GM19438 (cell line): Measurements from ENCODE around the gene GJD3.
"Not testable (repeated sequence)": the region's sequence is repeated elsewhere in the genome, so short reads cannot be mapped to it uniquely, and the experiment has no call there.

Source experiments
- ATAC-seq: cut with Tn5 transposase; IDR thresholded peaks from one replicate; pipeline ENCODE4 v1.9.1; 2021; ENCODE audit warnings: low read depth; ENCODE audit not compliant: unreplicated experiment

The GJD3 gene, protein sequence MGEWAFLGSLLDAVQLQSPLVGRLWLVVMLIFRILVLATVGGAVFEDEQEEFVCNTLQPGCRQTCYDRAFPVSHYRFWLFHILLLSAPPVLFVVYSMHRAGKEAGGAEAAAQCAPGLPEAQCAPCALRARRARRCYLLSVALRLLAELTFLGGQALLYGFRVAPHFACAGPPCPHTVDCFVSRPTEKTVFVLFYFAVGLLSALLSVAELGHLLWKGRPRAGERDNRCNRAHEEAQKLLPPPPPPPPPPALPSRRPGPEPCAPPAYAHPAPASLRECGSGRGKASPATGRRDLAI

DNA sequence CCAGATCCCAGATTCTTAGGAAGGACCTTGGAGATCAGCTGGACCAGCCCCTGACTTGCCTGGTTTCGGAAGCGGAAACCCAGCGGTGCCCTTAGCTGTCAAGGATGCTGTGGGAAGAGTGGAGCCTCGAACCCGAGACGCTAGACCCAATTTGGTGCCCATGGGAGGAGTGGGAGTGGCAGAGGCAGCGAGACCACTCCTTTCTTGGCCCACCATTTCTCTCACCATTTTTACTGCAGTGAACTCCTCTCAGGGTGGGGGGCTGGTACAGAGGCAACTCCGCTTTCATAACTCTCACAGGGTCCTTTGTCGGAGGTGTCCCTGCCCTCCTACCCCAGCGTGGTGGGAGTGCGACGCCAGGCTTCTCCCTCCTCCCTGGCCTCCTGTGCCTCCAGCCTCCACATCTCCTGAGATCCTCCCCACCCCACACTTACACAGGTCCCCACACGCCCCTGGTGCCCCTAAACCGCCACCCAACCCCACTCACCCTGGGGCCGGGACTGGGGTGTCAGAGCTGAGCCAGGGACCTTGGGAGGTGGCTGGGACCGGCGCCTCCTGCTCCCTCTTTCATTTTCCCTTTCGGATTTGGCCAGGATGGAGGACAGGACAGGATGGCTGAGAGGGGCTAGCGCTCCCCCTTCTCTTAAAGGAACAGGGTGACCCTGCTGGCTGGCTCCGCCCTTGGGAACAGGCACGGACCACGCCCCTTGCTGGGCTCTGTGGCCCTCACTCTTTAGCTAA lies at the start of gene GJD3:
GJD3 (minus strand) TSS at position 617 of the 741 bp plus-strand sequence. CDS start 922 bp downstream, outside the sequence.
- ATAC-seq, result no peak

DNA sequence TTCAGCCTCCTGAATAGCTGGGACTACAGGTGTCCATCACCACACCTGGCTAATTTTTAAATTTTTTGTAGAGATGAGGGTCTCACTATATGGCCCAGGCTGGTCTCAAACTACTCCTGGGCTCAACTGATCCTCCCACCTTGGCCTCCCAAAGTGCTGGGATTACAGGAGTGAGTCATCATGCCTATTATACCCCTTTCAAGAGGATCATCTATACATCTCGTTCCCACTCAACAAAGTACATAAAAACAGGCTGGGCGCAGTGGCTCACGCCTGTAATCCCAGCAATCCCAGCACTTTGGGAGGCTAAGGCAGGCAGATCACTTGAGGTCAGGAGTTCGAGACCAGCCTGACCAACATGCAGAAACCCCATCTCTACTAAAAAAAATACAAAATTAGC lies 49.8 kb upstream of the GJD3 start:
- ATAC-seq, result not testable (repeated sequence)

DNA sequence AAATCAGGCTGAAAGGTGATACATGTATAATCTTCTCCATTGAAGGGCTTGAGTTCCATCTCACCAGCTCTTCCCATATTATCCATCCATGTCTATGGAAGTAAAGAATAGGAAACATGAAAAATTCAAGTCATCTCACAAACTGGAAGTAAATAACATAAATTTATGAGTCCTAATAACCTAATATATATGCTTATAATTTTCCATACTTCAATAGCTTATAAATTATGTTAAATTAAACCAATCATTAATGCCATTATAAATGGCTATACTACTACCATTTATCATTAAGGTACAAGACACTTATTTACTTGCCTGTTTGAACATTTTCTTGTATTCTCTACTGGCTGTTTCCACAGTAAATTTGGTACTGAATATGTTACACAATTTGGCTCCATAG lies 48.3 kb upstream of the GJD3 start:
- no peak for ATAC-seq

- ATAC-seq, result no peak
Observed at GRCh38 chr17:40411821-40412220, 47.3 kb upstream of the GJD3 start.

- no peak for ATAC-seq
Observed at GRCh38 chr17:40410082-40410481, 45.5 kb upstream of the GJD3 start.

DNA sequence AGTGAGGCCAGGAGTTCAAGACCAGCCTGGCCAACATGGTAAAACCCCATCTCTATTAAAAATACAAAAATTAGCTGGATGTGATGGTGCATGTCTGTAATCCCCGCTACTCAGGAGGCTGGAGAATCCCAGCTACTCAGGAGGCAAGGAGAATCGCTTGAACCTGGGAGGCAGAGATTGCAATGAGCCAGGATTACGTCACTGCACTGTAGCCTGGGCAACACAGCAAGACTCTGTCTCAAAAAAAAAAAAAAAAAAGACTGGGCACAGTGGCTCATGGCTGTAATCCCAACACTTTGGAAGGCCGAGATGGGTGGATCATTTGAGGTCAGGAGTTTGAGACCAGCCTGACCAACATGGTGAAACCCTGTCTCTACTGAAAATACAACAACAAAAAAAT lies 45.0 kb upstream of the GJD3 start:
- not testable (repeated sequence) for ATAC-seq

- ATAC-seq, result no peak
Observed at GRCh38 chr17:40407460-40407859, 42.9 kb upstream of the GJD3 start.

- no peak for ATAC-seq
Observed at GRCh38 chr17:40404003-40404402, 39.5 kb upstream of the GJD3 start.

DNA sequence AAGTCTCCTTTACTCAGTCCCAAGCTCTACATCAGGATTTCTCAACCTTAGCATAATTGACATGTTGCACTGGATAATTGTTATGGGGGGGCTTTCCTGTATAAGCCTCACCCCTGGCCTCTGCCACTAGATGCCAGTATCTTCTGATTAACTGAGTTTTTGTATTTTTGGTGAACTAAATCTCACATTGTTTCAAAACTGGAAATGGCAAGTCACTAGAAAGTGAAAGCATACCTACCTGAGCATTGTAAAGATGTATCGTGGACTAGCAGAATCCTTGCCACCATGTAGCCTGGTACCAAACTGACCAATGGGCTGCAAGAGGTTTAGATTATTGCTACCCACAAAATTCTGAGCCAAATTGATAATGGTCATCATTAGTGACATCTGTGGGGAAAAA lies 38.1 kb upstream of the GJD3 start:
- ATAC-seq, result no peak

- ATAC-seq, result no peak
Observed at GRCh38 chr17:40399185-40399584, 34.6 kb upstream of the GJD3 start.

GRCh38 chr17:40386555-40386954 lies 22.0 kb upstream of the GJD3 start:
- ATAC-seq, result not testable (repeated sequence)

DNA sequence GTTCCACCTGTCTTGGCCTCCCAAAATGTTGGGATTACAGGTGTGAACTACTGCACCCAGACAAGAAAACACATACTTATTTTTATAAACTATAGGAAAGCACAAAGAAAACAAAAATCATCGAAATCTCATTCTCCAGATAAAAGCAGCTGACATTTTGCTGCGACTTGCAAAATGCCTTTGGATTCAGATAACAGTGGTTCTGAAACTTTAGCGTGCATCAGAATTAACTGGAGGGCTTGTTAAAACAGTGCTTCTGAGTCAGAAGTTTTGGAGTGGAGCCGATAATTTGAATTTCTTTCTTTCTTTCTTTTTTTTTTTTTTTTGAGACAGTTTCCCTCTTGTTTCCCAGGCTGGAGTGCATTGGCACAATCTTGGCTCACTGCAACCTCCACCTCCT lies 17.7 kb upstream of the GJD3 start:
- ATAC-seq, result no peak

DNA sequence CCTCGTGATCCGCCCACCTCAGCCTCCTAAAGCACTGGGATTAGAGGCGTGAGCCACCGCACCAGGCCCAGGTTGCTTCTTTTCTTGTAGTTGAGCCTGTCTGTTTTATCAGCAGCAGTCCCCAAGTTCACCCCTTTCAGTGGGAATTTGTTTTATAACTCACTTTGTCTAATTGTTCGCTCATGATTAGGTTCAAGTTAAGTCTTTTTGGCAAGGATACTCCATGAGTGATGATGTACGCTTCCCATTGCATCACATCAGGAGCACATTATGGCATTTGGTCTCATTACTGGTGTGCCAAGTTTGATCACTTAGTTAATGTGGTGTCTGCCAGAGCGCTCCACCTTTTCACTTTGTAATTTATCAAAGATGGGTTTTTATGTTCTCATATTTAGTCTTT lies 14.4 kb upstream of the GJD3 start:
- no peak for ATAC-seq

DNA sequence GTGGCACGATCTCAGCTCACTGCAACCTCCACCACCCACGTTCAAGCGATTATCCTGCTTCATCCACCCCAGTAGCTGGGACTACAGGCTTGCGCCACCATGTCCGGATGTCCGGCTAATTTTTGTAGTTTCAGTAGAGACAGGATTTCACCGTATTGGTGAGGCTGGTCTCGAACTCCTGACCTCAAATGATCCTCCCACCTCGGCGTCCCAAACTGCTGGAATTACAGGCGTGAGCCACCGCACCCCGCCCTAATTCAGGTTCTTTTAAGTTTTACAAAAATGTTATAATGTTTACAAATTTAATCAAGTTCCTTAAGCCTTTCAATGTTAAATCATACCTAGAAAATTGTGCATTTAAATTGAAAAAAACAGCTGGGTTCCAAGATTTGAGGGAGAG lies 13.3 kb upstream of the GJD3 start:
- no peak for ATAC-seq

DNA sequence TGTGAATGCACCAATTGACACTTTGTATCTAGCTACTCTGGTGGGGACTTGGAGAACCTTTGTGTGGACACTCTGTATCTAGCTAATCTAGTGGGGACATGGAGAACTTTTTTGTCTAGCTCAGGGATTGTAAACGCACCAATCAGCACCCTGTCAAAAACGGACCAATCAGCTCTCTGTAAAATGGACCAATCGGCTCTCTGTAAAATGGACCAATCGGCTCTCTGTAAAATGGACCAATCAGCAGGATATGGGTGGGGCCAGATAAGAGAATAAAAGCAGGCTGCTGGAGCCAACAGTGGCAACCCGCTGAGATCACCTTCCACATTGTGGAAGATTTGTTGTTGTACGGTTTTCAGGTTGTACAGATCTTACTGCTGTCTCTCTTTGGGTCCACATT lies 12.0 kb upstream of the GJD3 start:
- ATAC-seq, result not testable (repeated sequence)

- not testable (repeated sequence) for ATAC-seq
Observed at GRCh38 chr17:40375786-40376185, 11.2 kb upstream of the GJD3 start.

DNA sequence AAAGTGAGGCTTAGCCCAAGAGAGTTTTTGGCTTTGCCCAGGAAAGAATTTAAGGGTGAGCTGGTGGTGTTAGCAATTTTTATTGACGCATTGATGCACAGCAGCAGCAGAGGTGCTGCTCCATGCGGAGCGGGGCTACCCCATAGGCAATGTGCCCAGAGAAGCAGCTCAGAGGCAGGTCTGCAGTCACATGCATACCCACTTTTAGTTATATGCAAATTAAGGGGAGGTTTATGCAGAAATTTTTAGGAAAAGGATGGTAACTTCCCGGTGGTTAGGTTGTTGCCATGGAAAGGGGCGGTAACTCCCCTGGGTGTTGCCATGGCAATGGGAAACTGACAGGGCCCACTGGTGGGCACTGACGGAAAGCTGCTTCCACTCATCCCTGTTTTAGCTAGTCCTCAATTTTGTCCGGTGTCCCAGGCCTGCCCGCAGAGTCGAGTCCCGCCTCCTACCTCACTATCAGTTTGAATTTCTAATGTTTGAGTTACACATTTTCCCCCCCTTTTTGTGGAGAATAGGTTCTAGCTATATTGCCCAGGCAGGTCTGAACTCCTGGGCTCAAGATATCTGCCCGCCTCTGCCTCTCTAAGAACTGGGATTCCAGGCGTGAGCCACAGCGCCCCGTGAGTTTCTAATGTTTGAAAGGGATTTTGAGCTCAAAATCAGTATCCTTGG lies 10.4 kb upstream of the GJD3 start:
- ATAC-seq, result no peak

GRCh38 chr17:40373999-40374398 lies 9.5 kb upstream of the GJD3 start:
- no peak for ATAC-seq

- ATAC-seq, result no peak
Observed at GRCh38 chr17:40373324-40373723, 8.8 kb upstream of the GJD3 start.

- ATAC-seq, result not testable (repeated sequence)
Observed at GRCh38 chr17:40372644-40373043, 8.1 kb upstream of the GJD3 start.

DNA sequence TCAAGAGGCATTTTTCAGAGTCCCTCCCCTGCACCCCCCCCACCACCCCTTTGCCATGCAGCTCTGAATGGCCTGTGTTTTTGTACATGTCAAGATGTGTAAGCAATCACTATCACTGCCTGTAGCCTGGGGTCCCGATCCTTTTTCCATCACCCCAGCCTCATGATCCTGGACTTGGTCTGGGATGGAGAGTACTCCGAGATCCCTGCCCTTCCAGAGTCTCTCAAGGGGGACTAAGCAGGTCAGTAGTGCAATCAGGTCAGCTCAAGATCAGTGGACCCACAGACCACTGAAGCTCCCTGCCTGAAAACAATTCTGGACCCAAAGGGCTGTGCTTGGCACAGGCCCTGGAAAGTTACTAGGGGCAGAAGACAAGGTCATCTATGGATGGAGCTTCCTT lies 7.5 kb upstream of the GJD3 start:
- no peak for ATAC-seq
